ENCODE results near the gene NEDD8. TPM values are rescaled to one million over a fixed set of nuclear protein-coding genes. Genes with fewer than 3 reads are reported as not detected.

NEDD8 gene
- total RNA-seq, 1 donor from 2014 or later = 251 TPM

DNA sequence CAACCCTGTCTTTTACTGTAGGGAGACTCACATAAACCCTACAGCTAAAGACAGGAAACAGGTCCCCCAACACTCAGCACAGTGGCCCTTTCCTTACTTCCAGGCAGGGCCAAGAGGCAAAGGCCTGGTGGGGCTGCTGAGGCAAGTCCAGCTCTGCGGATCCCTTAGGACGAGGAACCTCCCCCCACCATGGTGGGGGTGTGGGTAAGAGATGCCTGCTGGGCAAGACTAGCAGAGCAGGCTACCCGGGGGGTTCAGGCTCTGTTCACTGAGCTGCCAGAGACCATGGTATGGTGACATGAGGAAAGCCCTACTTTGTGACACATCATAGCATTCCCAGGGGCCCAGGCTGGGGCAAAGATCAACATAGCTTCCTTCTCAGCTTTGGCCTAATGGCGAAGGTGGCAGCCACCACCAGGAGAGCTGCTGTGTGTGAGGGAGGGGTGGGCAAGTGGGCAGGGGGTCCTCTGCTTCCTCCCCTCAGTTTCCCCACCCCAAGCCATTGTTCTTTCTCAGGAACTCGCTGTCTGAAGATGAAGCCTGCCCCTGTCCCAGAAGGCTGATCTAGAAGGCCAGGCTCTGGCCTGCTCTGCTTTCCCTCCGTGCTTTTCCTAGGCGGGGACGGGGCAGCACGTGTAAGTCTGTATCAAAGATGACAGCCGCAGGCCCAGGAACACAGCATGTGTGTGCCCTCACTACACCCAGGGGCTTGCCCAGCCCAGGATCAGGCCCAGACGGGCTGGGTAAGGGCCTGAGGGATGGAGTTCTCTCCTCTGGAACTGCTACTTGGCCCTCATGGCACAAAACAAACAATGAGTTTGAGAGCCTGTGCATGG is 20.3 kb upstream of the NEDD8 start:
- no peaks in the 10 kb centered on the region for H3K9me3 ChIP-seq (ENCODE audit: insufficient read depth, low read depth, low read length)
- Mint-ChIP-seq H3K36me3 (ENCODE audit: low read depth, unreplicated experiment) (peaks cover 28% of the 10 kb centered on the region), H3K27ac (ENCODE audit: unreplicated experiment) (no peak overlapping the region), H3K9me3 (ENCODE audit: unreplicated experiment) (no peaks in the 10 kb centered on the region), H3K4me1 (ENCODE audit: low read depth, unreplicated experiment) (peaks cover 24% of the 10 kb centered on the region), H3K4me3 (ENCODE audit: unreplicated experiment) (no peak overlapping the region), H3K27me3 (ENCODE audit: low read depth, unreplicated experiment) (peaks cover 4% of the 10 kb centered on the region)
- H4K20me1 ChIP-seq (ENCODE audit: insufficient read depth, low read length) = no peaks in the 10 kb centered on the region
- H3K9ac ChIP-seq (ENCODE audit: low read length) = no peak overlapping the region
- FAIRE-seq = no peak
- no peaks in the 10 kb centered on the region for H3K79me2 ChIP-seq (ENCODE audit: insufficient read depth, low read length)
- no peak for DNase-seq (ENCODE audit: low read depth)
- no peak overlapping the region for H2AFZ ChIP-seq (ENCODE audit: low read depth, low read length)
- TF ChIP-seq CTCF (IDR thresholded peaks at IDR 0.05; ENCODE audit: insufficient read depth, low read depth, low read length) (no peak), EZH2 (IDR thresholded peaks at IDR 0.05; ENCODE audit: insufficient read depth, low read length) (no peak)
- no peak overlapping the region for H3K27ac ChIP-seq (ENCODE audit: low read depth, low read length)
- H3K36me3 ChIP-seq (ENCODE audit: insufficient read depth, low read length) = no peaks in the 10 kb centered on the region
- no peak overlapping the region for H3K4me3 ChIP-seq (ENCODE audit: insufficient read depth, low read depth, low read length)
- H3K4me2 ChIP-seq (ENCODE audit: low read length) = no peak overlapping the region
- H3K4me1 ChIP-seq (ENCODE audit: insufficient read depth, low read length) = peaks cover 11% of the 10 kb centered on the region
- no peaks in the 10 kb centered on the region for H3K27me3 ChIP-seq (ENCODE audit: insufficient read depth, low read length)

DNA sequence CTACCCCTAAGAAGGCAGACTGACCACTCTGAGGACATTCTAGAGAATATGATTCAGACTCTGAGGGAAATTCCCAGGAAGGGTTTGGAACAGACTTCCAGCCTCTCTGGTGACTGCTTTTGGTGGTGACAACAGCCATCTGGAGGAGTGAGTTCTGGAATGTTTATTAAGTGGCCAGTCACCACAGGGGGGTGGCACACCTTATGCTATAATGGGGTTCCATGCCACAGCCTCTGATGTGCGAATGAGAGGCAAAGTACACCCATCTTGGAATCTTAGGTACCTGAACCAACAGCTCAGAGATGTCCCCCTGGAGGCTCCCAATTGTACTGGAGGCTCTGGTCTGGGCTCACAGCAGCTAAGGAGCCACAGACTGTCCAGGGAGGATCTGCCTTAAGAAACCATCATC is 19.7 kb upstream of the NEDD8 start:
- Histone ChIP-seq H3K9me3 (ENCODE audit: insufficient read depth, low read depth, low read length) (no peaks in the 10 kb centered on the region), H3K79me2 (ENCODE audit: insufficient read depth, low read length) (no peaks in the 10 kb centered on the region), H3K36me3 (ENCODE audit: insufficient read depth, low read length) (no peaks in the 10 kb centered on the region), H3K27me3 (ENCODE audit: insufficient read depth, low read length) (no peaks in the 10 kb centered on the region), H3K4me2 (ENCODE audit: low read length) (no peak overlapping the region), H3K27ac (ENCODE audit: low read depth, low read length) (no peak overlapping the region), H2AFZ (ENCODE audit: low read depth, low read length) (no peak overlapping the region), H3K9ac (ENCODE audit: low read length) (peak overlapping the region; percentile 8), H4K20me1 (ENCODE audit: insufficient read depth, low read length) (no peaks in the 10 kb centered on the region), H3K4me3 (ENCODE audit: insufficient read depth, low read depth, low read length) (no peak overlapping the region), H3K4me1 (ENCODE audit: insufficient read depth, low read length) (peaks cover 11% of the 10 kb centered on the region)
- no peaks in the 10 kb centered on the region for H3K9me3 Mint-ChIP-seq (ENCODE audit: unreplicated experiment)
- peaks cover 22% of the 10 kb centered on the region for H3K4me1 Mint-ChIP-seq (ENCODE audit: low read depth, unreplicated experiment)
- peak overlapping the region; percentile 9 for H3K27ac Mint-ChIP-seq (ENCODE audit: unreplicated experiment)
- H3K36me3 Mint-ChIP-seq (ENCODE audit: low read depth, unreplicated experiment) = peaks cover 26% of the 10 kb centered on the region
- H3K27me3 Mint-ChIP-seq (ENCODE audit: low read depth, unreplicated experiment) = peaks cover under 1% of the 10 kb centered on the region
- H3K4me3 Mint-ChIP-seq (ENCODE audit: unreplicated experiment) = no peak overlapping the region
- no peak for TF ChIP-seq CTCF (IDR thresholded peaks at IDR 0.05; ENCODE audit: insufficient read depth, low read depth, low read length)
- TF ChIP-seq EZH2 (IDR thresholded peaks at IDR 0.05; ENCODE audit: insufficient read depth, low read length) = no peak
- FAIRE-seq (no peak), DNase-seq (ENCODE audit: low read depth) (peak; percentile 47)

GRCh38 chr14:24250354-24250753 is 18.2 kb upstream of the NEDD8 start:
- Mint-ChIP-seq H3K9me3 (ENCODE audit: unreplicated experiment) (no peaks in the 10 kb centered on the region), H3K4me1 (ENCODE audit: low read depth, unreplicated experiment) (peaks cover 22% of the 10 kb centered on the region), H3K27me3 (ENCODE audit: low read depth, unreplicated experiment) (no peaks in the 10 kb centered on the region), H3K36me3 (ENCODE audit: low read depth, unreplicated experiment) (peaks cover 24% of the 10 kb centered on the region), H3K27ac (ENCODE audit: unreplicated experiment) (peak overlapping the region; percentile 15), H3K4me3 (ENCODE audit: unreplicated experiment) (no peak overlapping the region)
- no peak overlapping the region for H3K27ac ChIP-seq (ENCODE audit: low read depth, low read length)
- H3K4me2 ChIP-seq (ENCODE audit: low read length) = no peak overlapping the region
- H3K9me3 ChIP-seq (ENCODE audit: insufficient read depth, low read depth, low read length) = no peaks in the 10 kb centered on the region
- no peak overlapping the region for H2AFZ ChIP-seq (ENCODE audit: low read depth, low read length)
- TF ChIP-seq CTCF (IDR thresholded peaks at IDR 0.05; ENCODE audit: insufficient read depth, low read depth, low read length) (no peak), EZH2 (IDR thresholded peaks at IDR 0.05; ENCODE audit: insufficient read depth, low read length) (no peak)
- no peaks in the 10 kb centered on the region for H3K27me3 ChIP-seq (ENCODE audit: insufficient read depth, low read length)
- H3K36me3 ChIP-seq (ENCODE audit: insufficient read depth, low read length) = no peaks in the 10 kb centered on the region
- H4K20me1 ChIP-seq (ENCODE audit: insufficient read depth, low read length) = no peaks in the 10 kb centered on the region
- DNase-seq (ENCODE audit: low read depth) = no peak
- H3K9ac ChIP-seq (ENCODE audit: low read length) = no peak overlapping the region
- no peaks in the 10 kb centered on the region for H3K79me2 ChIP-seq (ENCODE audit: insufficient read depth, low read length)
- no peak for FAIRE-seq
- no peak overlapping the region for H3K4me3 ChIP-seq (ENCODE audit: insufficient read depth, low read depth, low read length)
- H3K4me1 ChIP-seq (ENCODE audit: insufficient read depth, low read length) = peaks cover 11% of the 10 kb centered on the region

Measured in astrocyte (in vitro differentiated cells and primary cell).